Activated CD8-positive, alpha-beta T cell treated with anti-CD3 and anti-CD28 coated beads, Interleukin-2, amount 10 ng/mL, durations not matched to agents 7 days and 5 days (primary cell): ENCODE data around the gene CTIF. TPM values are rescaled to one million over a fixed set of nuclear protein-coding genes. Genes with fewer than 3 reads are reported as not detected.

Source experiments
- ATAC-seq: fragments of 150-1000 bp; cut with Tn5 transposase; one replicate; pipeline ENCODE4 v1.10.0; 2021; ENCODE audit warnings: moderate library complexity
- CTCF ChIA-PET: fragments of 350-600 bp; sonication (Branson Sonifier 250); formaldehyde crosslinking; loops from one replicate; lab custom pipeline; 2021; ENCODE audit warnings: antibody characterized with exemption; lab: Charles Lee
- POLR2A ChIA-PET: fragments of 350-600 bp; sonication (Branson Sonifier 250); formaldehyde crosslinking; loops from one replicate; lab custom pipeline; 2021; ENCODE audit warnings: antibody characterized with exemption; lab: Charles Lee
- DNase-seq: peaks from one replicate; pipeline ENCODE4 v3.0.0-alpha.2; 2020
- H3K27ac Mint-ChIP-seq: one replicate; pipeline ENCODE4 v1.8.0; 2021; ENCODE audit warnings: mild to moderate bottlenecking, mixed read lengths
- H3K27me3 Mint-ChIP-seq: one replicate; pipeline ENCODE4 v1.8.0; 2021; ENCODE audit warnings: low read depth, mixed read lengths
- H3K36me3 Mint-ChIP-seq: one replicate; pipeline ENCODE4 v1.8.0; 2021; ENCODE audit warnings: low read depth, mixed read lengths
- H3K4me1 Mint-ChIP-seq: one replicate; pipeline ENCODE4 v1.8.0; 2021; ENCODE audit warnings: low read depth, mixed read lengths
- H3K4me3 Mint-ChIP-seq: one replicate; pipeline ENCODE4 v1.8.0; 2021; ENCODE audit warnings: mild to moderate bottlenecking, mixed read lengths
- H3K9me3 Mint-ChIP-seq: one replicate; pipeline ENCODE4 v1.8.0; 2022; ENCODE audit warnings: mixed read lengths; ENCODE audit not compliant: insufficient read depth
- total RNA-seq, 2 experiments: library from RNA; stranded (reverse); gene quantifications; one replicate each; pipeline ENCODE4 v1.2.3, GENCODE V29; 2021

CTIF gene
- total RNA-seq, 2 experiments from 2014 or later = 1.3 to 2.1 TPM

DNA sequence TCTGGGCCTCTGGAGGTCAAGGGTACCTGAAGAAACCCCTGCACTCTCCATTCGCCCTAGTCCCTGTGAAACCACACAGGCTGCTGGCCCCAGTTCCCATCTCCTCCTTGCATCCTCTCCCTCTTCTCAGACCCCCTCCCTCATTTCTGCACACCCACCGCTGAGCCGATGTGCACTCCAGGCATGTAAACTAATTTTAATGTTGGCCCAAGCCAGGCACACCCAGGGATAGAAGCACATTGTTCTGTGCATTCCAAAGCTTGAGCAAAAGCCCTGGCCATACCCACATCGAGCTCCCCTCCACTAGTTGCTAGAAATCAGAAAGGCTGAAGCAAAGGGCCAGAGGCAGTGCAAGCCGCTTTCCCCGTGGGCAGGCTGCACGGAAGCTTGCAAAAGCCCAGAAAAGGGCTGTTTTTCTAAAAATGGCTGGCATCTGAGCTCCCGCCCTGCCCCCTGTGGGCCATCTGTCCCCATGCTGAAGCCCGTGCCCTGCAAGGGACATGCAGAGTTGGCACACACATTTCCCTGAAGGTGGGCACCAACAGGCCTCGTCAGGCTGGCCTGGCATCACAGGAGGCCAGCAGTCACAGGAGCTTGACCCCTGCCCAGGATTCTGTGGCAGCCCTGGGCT lies 230.3 kb downstream of the CTIF start:
- ChIA-PET CTCF (interaction anchor here (1.2 kb wide), 1 partner anchor 8 kb away, joined by 3 read pairs; no protein-coding TSS in a partner anchor), POLR2A (no interaction called here)
- no peaks in the 10 kb centered on the region for H3K27me3 Mint-ChIP-seq
- H3K4me1 Mint-ChIP-seq = peaks cover 11% of the 10 kb centered on the region
- H3K36me3 Mint-ChIP-seq = no peaks in the 10 kb centered on the region
- DNase-seq (no peak), ATAC-seq (no peak)
- no peak overlapping the region for H3K27ac Mint-ChIP-seq
- H3K9me3 Mint-ChIP-seq = no peaks in the 10 kb centered on the region
- H3K4me3 Mint-ChIP-seq = no peak overlapping the region

DNA sequence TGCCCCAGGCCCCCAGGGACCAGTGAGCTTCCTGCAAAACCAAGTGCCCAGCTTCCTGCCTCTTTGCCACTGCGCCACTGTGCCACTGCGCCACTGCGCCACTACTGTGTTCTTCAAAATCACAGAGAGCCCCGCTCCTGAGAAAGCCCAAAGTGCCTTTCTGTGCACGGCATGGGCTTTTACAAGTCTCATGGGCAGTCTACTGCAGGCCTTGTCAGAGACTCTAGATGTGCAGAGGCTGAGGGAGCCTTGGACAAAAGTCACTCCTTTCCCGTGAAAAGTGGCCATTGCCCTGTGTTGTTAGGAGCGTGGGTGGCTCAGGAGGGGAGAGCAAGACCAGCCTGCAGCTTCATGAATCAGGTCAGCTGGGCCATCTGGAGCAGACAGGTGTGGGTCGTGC lies 231.4 kb downstream of the CTIF start:
- no peak overlapping the region for H3K27ac Mint-ChIP-seq
- POLR2A ChIA-PET = no interaction called here
- ATAC-seq = no peak

DNA sequence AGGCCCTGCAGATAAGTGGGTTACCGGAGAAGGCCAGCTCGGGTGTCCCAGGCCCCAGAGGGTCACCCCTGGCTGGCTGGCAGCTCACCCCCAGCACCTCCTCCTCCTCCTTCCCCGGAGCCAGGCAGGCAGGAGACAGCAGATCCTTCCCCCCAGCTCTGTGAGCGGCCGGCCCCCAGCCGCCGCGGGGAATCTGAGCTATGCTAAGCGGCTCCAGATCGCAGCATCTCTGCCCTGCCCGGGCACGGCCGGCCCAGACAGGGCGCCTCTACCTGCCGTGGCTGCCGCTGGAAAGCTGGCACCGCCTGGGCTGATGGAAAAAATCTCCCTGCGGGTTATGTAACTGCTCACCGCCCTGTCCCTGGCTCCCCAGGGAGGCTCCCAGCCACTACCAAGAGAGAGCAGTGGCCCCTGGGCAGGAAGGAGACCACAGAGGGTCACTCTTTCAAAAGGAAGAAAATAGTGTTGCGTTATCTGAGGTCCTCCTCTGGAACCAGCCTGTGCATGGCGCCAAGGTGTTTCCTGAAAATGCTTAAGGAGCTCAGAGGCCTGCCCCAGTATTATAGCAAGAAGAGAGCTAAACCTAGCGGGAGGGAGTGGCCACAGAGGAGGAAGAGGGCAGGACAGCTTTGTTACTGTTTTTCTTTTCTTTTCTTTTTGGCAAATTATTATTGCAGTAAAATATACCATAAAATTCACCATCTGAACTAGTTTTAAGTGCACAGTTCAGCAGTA lies 233.0 kb downstream of the CTIF start:
- H3K9me3 Mint-ChIP-seq = no peaks in the 10 kb centered on the region
- H3K27ac Mint-ChIP-seq = no peak overlapping the region
- no peaks in the 10 kb centered on the region for H3K27me3 Mint-ChIP-seq
- ChIA-PET CTCF (no interaction called here), POLR2A (interaction anchor here (1.2 kb wide), 1 partner anchor 68 kb away, joined by 3 read pairs; no protein-coding TSS in a partner anchor)
- DNase-seq (no peak), ATAC-seq (no peak)
- H3K4me1 Mint-ChIP-seq = peaks cover 4% of the 10 kb centered on the region
- H3K4me3 Mint-ChIP-seq = no peak overlapping the region
- H3K36me3 Mint-ChIP-seq = no peaks in the 10 kb centered on the region

More for the DNA sequence above, 231.4 kb downstream of the CTIF start:
- DNase-seq = no peak
- Mint-ChIP-seq H3K4me1 (peaks cover 2% of the 10 kb centered on the region), H3K36me3 (no peaks in the 10 kb centered on the region), H3K9me3 (no peaks in the 10 kb centered on the region), H3K4me3 (no peak overlapping the region), H3K27me3 (no peaks in the 10 kb centered on the region)
- CTCF ChIA-PET = no interaction called here

DNA sequence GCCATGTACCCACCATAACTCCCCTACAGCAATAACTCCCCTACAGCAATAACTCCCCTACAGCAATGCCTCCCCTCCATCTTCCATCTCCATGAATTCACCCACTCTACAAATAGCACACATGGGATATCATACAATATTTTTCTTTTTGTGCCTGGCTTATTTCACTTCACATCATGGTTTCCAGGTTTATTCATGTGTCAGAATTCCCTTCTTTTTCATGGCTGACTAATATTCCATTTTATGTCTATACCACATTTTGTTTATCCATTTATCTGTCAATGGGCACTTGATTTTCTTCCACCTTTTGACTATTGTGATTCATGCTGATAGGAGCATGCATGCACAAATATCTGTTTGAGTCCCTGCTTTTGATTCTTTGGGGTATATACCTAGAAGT lies 233.6 kb downstream of the CTIF start:
- Mint-ChIP-seq H3K9me3 (no peaks in the 10 kb centered on the region), H3K4me1 (peaks cover 9% of the 10 kb centered on the region), H3K27me3 (no peaks in the 10 kb centered on the region), H3K36me3 (no peaks in the 10 kb centered on the region), H3K27ac (no peak overlapping the region), H3K4me3 (no peak overlapping the region)
- ChIA-PET CTCF (interaction anchor here (0.8 kb wide), 1 partner anchor 675 kb away, joined by 3 read pairs; no protein-coding TSS in a partner anchor), POLR2A (no interaction called here)
- DNase-seq (no peak), ATAC-seq (no peak)

DNA sequence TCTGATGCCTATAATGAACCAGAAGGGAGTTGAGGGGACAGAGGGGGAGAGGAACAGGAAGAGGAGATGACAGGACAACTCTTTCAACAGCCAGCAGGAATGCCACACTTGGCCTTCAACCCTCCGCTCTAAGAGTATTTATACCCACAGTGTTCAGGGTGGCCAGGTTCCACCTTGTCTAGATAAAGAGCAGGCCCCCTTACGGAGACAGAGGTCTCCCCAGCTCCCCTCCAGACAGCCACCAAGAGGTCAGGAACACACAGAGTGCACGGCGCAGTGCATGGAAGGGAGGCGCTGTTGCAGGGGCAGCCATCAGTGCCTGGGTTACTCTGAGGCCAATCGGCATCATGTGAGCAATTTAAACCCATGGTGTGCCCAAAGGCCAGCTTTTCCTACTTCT lies 235.0 kb downstream of the CTIF start:
- Mint-ChIP-seq H3K9me3 (no peaks in the 10 kb centered on the region), H3K27me3 (no peaks in the 10 kb centered on the region), H3K27ac (no peak overlapping the region), H3K4me1 (peaks cover 16% of the 10 kb centered on the region), H3K36me3 (no peaks in the 10 kb centered on the region), H3K4me3 (no peak overlapping the region)
- POLR2A ChIA-PET = no interaction called here
- CTCF ChIA-PET = interaction anchor here (1.0 kb wide), 1 partner anchor 268 kb away, joined by 3 read pairs; no protein-coding TSS in a partner anchor
- DNase-seq (no peak), ATAC-seq (no peak)

DNA sequence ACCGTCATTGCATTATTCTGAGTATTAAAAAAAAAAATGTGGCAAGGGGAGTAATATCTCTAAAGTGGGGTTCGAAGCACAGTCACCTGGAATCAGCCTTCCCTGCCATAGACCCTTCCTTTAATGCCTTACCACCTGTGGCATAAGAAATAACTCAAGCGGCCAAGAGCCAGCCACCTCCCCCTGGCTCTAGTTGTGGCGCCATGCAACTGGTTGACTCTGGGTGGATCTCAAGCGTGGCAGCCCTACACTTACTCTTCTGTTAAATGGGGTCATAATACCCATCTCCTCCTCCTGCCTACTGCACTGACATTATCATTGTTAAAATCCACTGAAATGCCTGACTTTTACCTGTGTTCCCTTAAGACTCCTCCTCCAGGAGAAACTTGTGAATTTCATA lies 236.1 kb downstream of the CTIF start:
- Mint-ChIP-seq H3K36me3 (no peaks in the 10 kb centered on the region), H3K4me1 (peaks cover 16% of the 10 kb centered on the region), H3K27me3 (no peaks in the 10 kb centered on the region), H3K27ac (no peak overlapping the region), H3K4me3 (no peak overlapping the region), H3K9me3 (no peaks in the 10 kb centered on the region)
- no peak for DNase-seq
- CTCF ChIA-PET = no interaction called here
- no peak for ATAC-seq
- POLR2A ChIA-PET = no interaction called here

DNA sequence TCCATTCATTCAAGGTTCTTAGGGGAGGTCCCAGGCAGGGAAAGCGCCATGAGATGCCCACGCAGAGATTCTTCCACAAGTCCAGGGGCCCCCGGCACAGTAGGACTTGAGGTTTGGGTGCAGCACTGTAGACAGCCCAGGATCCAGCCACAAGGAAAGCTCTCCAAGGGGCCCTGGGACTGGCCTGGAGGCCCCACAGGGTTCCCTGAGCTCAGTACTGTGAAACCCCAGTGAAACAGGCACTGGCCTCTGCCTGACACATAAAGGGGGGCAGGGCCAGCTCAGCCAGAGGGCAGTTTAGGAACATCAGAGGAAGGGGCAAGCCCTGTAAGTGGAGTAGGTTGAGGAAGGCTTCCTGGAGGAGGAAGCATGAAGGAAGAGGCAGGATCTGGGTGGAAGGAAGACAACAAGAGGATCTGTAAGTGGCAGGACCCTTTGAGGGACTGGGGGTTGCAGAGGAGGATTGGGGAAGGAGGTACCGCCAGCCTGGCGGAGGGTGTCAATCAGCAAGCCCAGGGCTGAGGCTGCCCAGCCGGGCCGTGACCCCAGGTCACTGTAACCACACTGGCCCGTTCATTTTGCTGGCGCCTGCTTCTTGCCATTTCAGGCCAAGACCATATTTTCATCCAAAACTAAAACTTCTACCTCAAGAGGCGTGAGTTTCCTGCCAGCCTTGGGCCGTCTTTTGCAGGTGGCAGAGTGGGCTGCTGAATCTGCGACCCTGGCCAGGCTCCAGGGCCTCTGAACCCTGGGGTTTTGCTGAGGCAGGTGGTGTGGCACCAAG lies 236.7 kb downstream of the CTIF start:
- H3K9me3 Mint-ChIP-seq = no peaks in the 10 kb centered on the region
- H3K27ac Mint-ChIP-seq = no peak overlapping the region
- ChIA-PET CTCF (interaction anchor here (1.3 to 5.3 kb wide), 4 partner anchors 10 to 149 kb away, joined by 5 to 35 read pairs (median 15); no protein-coding TSS in a partner anchor), POLR2A (no interaction called here)
- H3K36me3 Mint-ChIP-seq = no peaks in the 10 kb centered on the region
- H3K4me3 Mint-ChIP-seq = no peak overlapping the region
- H3K4me1 Mint-ChIP-seq = peaks cover 16% of the 10 kb centered on the region
- DNase-seq (no peak), ATAC-seq (no peak)
- H3K27me3 Mint-ChIP-seq = no peaks in the 10 kb centered on the region

DNA sequence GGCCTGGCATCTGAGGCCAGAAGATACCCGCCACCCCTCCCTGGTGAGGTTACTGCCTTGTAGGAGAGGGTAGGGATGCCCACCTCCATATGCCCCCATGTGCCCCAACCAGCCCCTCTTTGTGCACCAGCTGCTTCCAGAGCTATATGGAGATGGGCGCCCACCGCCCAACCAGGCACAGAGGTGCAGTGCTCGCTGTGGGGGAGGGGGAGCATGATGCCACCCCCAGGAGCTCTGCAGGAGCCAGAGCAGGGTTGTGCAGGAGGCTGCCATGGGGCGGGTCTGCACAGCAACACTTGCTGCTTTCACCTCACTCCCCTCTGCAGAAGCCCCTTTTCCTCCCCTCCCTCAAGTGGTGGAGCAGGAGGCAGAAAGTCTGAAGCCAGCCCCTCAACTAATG lies 237.3 kb downstream of the CTIF start:
- POLR2A ChIA-PET = interaction anchor here (0.6 kb wide), 1 partner anchor 140 kb away, joined by 5 read pairs; no protein-coding TSS in a partner anchor
- Mint-ChIP-seq H3K9me3 (no peaks in the 10 kb centered on the region), H3K27me3 (no peaks in the 10 kb centered on the region), H3K27ac (no peak overlapping the region), H3K4me1 (peaks cover 16% of the 10 kb centered on the region), H3K4me3 (no peak overlapping the region), H3K36me3 (no peaks in the 10 kb centered on the region)
- ATAC-seq (no peak), DNase-seq (no peak)
- CTCF ChIA-PET = interaction anchor here (0.6 to 5.3 kb wide), 17 partner anchors 9 to 246 kb away, joined by 3 to 35 read pairs (median 4); no protein-coding TSS in a partner anchor

DNA sequence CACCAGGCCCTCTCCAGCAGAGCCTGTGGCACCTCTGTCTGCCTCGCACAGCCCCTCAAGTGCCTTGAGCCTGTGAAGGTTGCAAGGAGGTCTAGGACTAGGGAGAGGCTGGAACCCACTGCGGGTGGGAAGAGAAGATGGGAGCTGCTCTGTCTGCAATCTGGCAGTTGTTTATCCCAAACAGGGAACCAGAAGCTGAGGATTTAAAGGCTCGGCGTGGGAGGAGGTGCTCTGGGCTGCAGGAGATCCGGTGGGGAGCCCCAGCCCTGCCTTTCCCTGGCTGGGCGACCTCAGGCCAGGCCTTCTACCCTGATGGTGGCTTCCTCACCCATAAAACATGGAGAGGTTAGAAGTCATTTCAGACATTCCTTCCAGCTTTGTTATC lies 237.8 kb downstream of the CTIF start:
- CTCF ChIA-PET = interaction anchor here (0.6 to 5.3 kb wide), 17 partner anchors 9 to 245 kb away, joined by 3 to 35 read pairs (median 4); no protein-coding TSS in a partner anchor
- no peaks in the 10 kb centered on the region for H3K9me3 Mint-ChIP-seq
- H3K4me3 Mint-ChIP-seq = no peak overlapping the region
- H3K36me3 Mint-ChIP-seq = no peaks in the 10 kb centered on the region
- H3K27ac Mint-ChIP-seq = no peak overlapping the region
- no peak for ATAC-seq
- POLR2A ChIA-PET = interaction anchor here (0.6 kb wide), 1 partner anchor 139 kb away, joined by 5 read pairs; no protein-coding TSS in a partner anchor
- peaks cover 16% of the 10 kb centered on the region for H3K4me1 Mint-ChIP-seq
- no peak for DNase-seq
- no peaks in the 10 kb centered on the region for H3K27me3 Mint-ChIP-seq

DNA sequence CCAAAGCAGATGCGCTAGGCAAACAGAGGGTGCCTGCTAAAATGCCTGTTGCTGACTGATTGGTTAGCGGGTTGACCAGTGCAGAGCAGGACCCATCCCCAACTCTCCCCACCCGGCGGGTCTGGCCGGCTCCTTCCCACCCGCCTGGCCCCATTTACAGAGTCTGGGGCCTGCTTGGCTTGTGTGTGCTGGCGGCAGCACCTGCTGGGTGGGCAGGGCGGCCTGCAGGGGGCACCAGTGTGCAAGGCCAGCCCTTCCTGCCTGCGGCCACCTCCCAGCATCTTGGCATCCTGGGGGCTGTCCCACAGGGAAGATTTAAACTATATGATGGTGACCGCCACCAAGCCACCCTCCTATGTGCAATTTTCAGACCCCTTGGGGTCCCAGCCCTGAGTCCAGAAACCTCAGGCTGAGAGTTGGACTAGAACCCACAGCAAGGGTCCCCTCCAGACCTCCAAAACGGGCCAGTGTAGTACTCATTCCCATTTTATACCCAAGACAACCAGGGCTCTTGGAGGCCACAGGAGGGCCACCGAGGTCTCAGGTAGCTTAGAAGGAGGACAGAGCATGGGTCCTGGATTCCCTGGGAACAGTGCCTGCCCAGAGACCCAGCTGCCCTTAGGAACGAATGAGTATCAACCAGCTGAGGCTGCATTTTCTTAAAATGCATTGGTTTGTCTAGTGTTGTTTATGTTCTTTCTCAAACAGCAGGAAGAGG lies 238.4 kb downstream of the CTIF start:
- CTCF ChIA-PET = interaction anchor here (0.6 to 5.3 kb wide), 35 partner anchors 8 to 264 kb away, joined by 3 to 35 read pairs (median 4); no protein-coding TSS in a partner anchor
- no peaks in the 10 kb centered on the region for H3K9me3 Mint-ChIP-seq

DNA sequence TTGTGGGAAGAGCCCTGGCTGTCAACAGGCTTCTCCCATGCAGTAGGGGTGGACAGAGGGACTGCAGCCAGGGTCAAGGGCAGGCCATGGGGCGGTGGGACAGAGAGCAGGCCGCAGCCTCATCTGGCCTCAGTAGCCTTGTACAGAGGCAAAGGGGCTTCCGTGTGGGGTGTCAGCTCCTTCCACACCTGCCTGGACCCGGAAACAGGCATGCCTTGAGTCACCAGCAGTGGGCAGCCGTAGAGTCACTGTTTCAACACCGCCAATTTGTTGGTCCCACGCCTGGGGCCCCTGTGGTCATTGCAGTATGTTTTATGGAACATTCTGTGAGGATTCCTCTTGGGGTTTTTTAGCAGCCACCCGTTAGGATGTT lies 238.9 kb downstream of the CTIF start:
- Mint-ChIP-seq H3K9me3 (no peaks in the 10 kb centered on the region), H3K36me3 (no peaks in the 10 kb centered on the region)

More for the DNA sequence above, 238.4 kb downstream of the CTIF start:
- no peaks in the 10 kb centered on the region for H3K36me3 Mint-ChIP-seq
- peaks cover 16% of the 10 kb centered on the region for H3K4me1 Mint-ChIP-seq
- peak overlapping the region; percentile 30 for H3K27ac Mint-ChIP-seq
- POLR2A ChIA-PET = interaction anchor here (0.6 to 0.9 kb wide), 2 partner anchors 139 to 220 kb away, joined by 3 to 5 read pairs; no protein-coding TSS in a partner anchor
- ATAC-seq (peak; percentile 81), DNase-seq (peak; percentile 75)
- H3K4me3 Mint-ChIP-seq = no peak overlapping the region
- no peaks in the 10 kb centered on the region for H3K27me3 Mint-ChIP-seq

More for the DNA sequence above, 238.9 kb downstream of the CTIF start:
- Mint-ChIP-seq H3K27ac (no peak overlapping the region), H3K4me1 (peaks cover 16% of the 10 kb centered on the region), H3K27me3 (no peaks in the 10 kb centered on the region), H3K4me3 (no peak overlapping the region)
- CTCF ChIA-PET = interaction anchor here (0.6 to 5.3 kb wide), 24 partner anchors 8 to 263 kb away, joined by 3 to 35 read pairs (median 4); no protein-coding TSS in a partner anchor
- POLR2A ChIA-PET = interaction anchor here (0.9 kb wide), 1 partner anchor 220 kb away, joined by 3 read pairs; no protein-coding TSS in a partner anchor
- no peak for ATAC-seq
- DNase-seq = no peak
